Astrocyte (in vitro differentiated cells and primary cell): ENCODE data around the gene TRIP12. TPM values are rescaled to one million over a fixed set of nuclear protein-coding genes. Genes with fewer than 3 reads are reported as not detected.
A peak's percentile ranks its signal among the peaks of the same experiment; 100 is the strongest.

ENCODE experiments used
- DNase-seq: peaks from one replicate; pipeline ENCODE4 v3.0.0-alpha.2; 2010; ENCODE audit warnings: low read depth
- FAIRE-seq: peaks from 2 replicates; lab custom pipeline; 2011; peaks lifted over from hg19 to GRCh38; lab: Jason Lieb, UNC
- H2AFZ ChIP-seq: 2 replicates; pipeline ENCODE4 v1.6.0; 2012; ENCODE audit warnings: low read depth, low read length, inconsistent platforms
- H3K27ac ChIP-seq: 2 replicates; pipeline ENCODE4 v1.5.1; 2011; ENCODE audit warnings: low read depth, low read length, inconsistent platforms
- H3K27me3 ChIP-seq: 2 replicates; pipeline ENCODE4 v1.6.0; 2011; ENCODE audit warnings: low read length, inconsistent platforms; ENCODE audit not compliant: insufficient read depth
- H3K36me3 ChIP-seq: 2 replicates; pipeline ENCODE4 v1.5.1; 2011; ENCODE audit warnings: low read length, inconsistent platforms; ENCODE audit not compliant: insufficient read depth
- H3K4me1 ChIP-seq: 2 replicates; pipeline ENCODE4 v1.5.1; 2011; ENCODE audit warnings: low read length, inconsistent platforms; ENCODE audit not compliant: insufficient read depth
- H3K4me2 ChIP-seq: 2 replicates; pipeline ENCODE4 v1.6.0; 2012; ENCODE audit warnings: low read length, inconsistent platforms
- H3K4me3 ChIP-seq: 2 replicates; pipeline ENCODE4 v1.5.1; 2011; ENCODE audit warnings: low read depth, mild to moderate bottlenecking, low read length, inconsistent platforms; ENCODE audit not compliant: insufficient read depth
- H3K79me2 ChIP-seq: 2 replicates; pipeline ENCODE4 v1.6.0; 2012; ENCODE audit warnings: mild to moderate bottlenecking, low read length, inconsistent platforms; ENCODE audit not compliant: insufficient read depth
- H3K9ac ChIP-seq: 2 replicates; pipeline ENCODE4 v1.6.0; 2012; ENCODE audit warnings: mild to moderate bottlenecking, low read length, inconsistent platforms
- H3K9me3 ChIP-seq: 2 replicates; pipeline ENCODE4 v1.5.1; 2012; ENCODE audit warnings: low read depth, mild to moderate bottlenecking, low read length, inconsistent platforms; ENCODE audit not compliant: insufficient read depth
- H4K20me1 ChIP-seq: 2 replicates; pipeline ENCODE4 v1.6.0; 2012; ENCODE audit warnings: low read length, inconsistent platforms; ENCODE audit not compliant: insufficient read depth
- H3K27ac Mint-ChIP-seq: one replicate; pipeline ENCODE4 v1.8.0; 2021; ENCODE audit warnings: mild to moderate bottlenecking, mixed read lengths; ENCODE audit not compliant: unreplicated experiment
- H3K27me3 Mint-ChIP-seq: one replicate; pipeline ENCODE4 v1.8.0; 2021; ENCODE audit warnings: low read depth, mixed read lengths; ENCODE audit not compliant: unreplicated experiment
- H3K36me3 Mint-ChIP-seq: one replicate; pipeline ENCODE4 v1.8.0; 2021; ENCODE audit warnings: low read depth, mixed read lengths; ENCODE audit not compliant: unreplicated experiment
- H3K4me1 Mint-ChIP-seq: one replicate; pipeline ENCODE4 v1.8.0; 2021; ENCODE audit warnings: low read depth, mixed read lengths; ENCODE audit not compliant: unreplicated experiment
- H3K4me3 Mint-ChIP-seq: one replicate; pipeline ENCODE4 v1.8.0; 2021; ENCODE audit warnings: mild to moderate bottlenecking, moderate library complexity, mixed read lengths; ENCODE audit not compliant: unreplicated experiment
- H3K9me3 Mint-ChIP-seq: one replicate; pipeline ENCODE4 v1.8.0; 2021; ENCODE audit warnings: mild to moderate bottlenecking, mixed read lengths; ENCODE audit not compliant: unreplicated experiment
- CTCF ChIP-seq: IDR thresholded peaks from 2 replicates; pipeline ENCODE4 v1.5.1; 2011; ENCODE audit warnings: low read depth, mild to moderate bottlenecking, inconsistent platforms, low read length, moderate library complexity; ENCODE audit not compliant: insufficient read depth
- EZH2 ChIP-seq: IDR thresholded peaks from 2 replicates; pipeline ENCODE4 v1.6.1; 2012; ENCODE audit warnings: mild to moderate bottlenecking, low read length, inconsistent platforms; ENCODE audit not compliant: insufficient read depth
- total RNA-seq: library from RNA; stranded (reverse); gene quantifications from 2 replicates; pipeline ENCODE4 v1.2.1, GENCODE V29; 2021

TRIP12 gene
- total RNA-seq, 1 donor from 2014 or later: 379 TPM

- peak; percentile 13 for FAIRE-seq
Measured at GRCh38 chr2:229910832-229911412, 10.9 kb downstream of the TRIP12 start.

DNA sequence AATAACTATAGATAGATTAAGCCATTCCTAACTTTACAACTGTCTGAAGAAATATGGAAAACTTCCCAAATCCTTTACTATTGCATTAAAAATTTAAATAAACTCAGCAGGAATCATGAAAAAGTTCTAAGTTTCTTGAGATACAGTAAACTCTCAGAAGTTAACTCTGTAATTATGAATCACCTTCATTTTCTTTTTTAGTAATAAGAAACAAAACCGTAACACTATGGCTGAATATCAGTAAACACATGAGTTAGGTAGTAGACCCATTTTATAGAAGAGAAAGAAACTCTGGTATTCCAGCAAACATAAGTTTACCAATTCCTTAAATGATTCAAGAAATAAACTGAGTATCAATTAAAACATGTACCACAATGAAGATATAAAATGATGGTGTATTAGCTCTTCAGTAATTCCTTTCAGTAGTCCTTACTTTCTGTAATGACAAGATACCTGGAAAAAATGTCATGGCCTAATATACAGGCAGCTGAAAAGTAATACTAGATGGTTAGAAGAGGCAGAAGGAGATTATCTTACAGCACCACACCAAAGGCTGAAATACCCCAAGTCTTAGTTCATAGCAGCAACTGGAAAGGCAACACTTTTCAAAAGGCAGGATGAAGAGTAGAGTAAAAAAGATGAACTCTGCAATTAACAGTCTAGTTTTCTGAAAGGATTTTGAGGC is 11.5 kb downstream of the TRIP12 start:
- H3K27ac ChIP-seq: no peak overlapping the region
- FAIRE-seq (no peak), DNase-seq (no peak)
- peaks cover 89% of the 10 kb centered on the region for H4K20me1 ChIP-seq
- H3K79me2 ChIP-seq: peaks cover 99% of the 10 kb centered on the region
- no peaks in the 10 kb centered on the region for H3K4me1 ChIP-seq
- H3K27me3 Mint-ChIP-seq: no peaks in the 10 kb centered on the region
- H2AFZ ChIP-seq: no peak overlapping the region
- H3K4me2 ChIP-seq: no peak overlapping the region
- no peaks in the 10 kb centered on the region for H3K9me3 Mint-ChIP-seq
- H3K4me3 ChIP-seq: no peak overlapping the region
- H3K4me1 Mint-ChIP-seq: peaks cover 35% of the 10 kb centered on the region
- H3K9me3 ChIP-seq: no peaks in the 10 kb centered on the region
- no peaks in the 10 kb centered on the region for H3K27me3 ChIP-seq
- H3K27ac Mint-ChIP-seq: peak overlapping the region; percentile 28
- H3K9ac ChIP-seq: no peak overlapping the region
- H3K36me3 Mint-ChIP-seq: peaks cover 9% of the 10 kb centered on the region
- TF ChIP-seq EZH2 (no peak), CTCF (no peak)
- no peak overlapping the region for H3K4me3 Mint-ChIP-seq
- peaks cover 2% of the 10 kb centered on the region for H3K36me3 ChIP-seq

More at GRCh38 chr2:229910832-229911412, 10.9 kb downstream of the TRIP12 start:
- H3K27ac ChIP-seq: no peak overlapping the region
- TF ChIP-seq CTCF (no peak), EZH2 (no peak)
- H3K4me2 ChIP-seq: no peak overlapping the region
- H3K9ac ChIP-seq: no peak overlapping the region
- H3K36me3 ChIP-seq: peaks cover 2% of the 10 kb centered on the region
- Mint-ChIP-seq H3K4me1 (peaks cover 33% of the 10 kb centered on the region), H3K36me3 (peaks cover 9% of the 10 kb centered on the region), H3K27ac (peak overlapping the region; percentile 28), H3K9me3 (no peaks in the 10 kb centered on the region), H3K27me3 (no peaks in the 10 kb centered on the region), H3K4me3 (no peak overlapping the region)
- peaks cover 89% of the 10 kb centered on the region for H4K20me1 ChIP-seq
- peaks cover 99% of the 10 kb centered on the region for H3K79me2 ChIP-seq
- no peak overlapping the region for H2AFZ ChIP-seq
- H3K4me1 ChIP-seq: no peaks in the 10 kb centered on the region
- DNase-seq: no peak
- H3K27me3 ChIP-seq: no peaks in the 10 kb centered on the region
- H3K4me3 ChIP-seq: no peak overlapping the region
- no peaks in the 10 kb centered on the region for H3K9me3 ChIP-seq

GRCh38 chr2:229909090-229909489 is 12.7 kb downstream of the TRIP12 start:
- Histone ChIP-seq H3K4me1 (no peaks in the 10 kb centered on the region), H3K4me3 (no peak overlapping the region), H3K79me2 (peaks cover 99% of the 10 kb centered on the region), H3K36me3 (peaks cover 2% of the 10 kb centered on the region), H3K9me3 (no peaks in the 10 kb centered on the region), H3K4me2 (no peak overlapping the region), H3K27me3 (no peaks in the 10 kb centered on the region), H4K20me1 (peaks cover 88% of the 10 kb centered on the region), H2AFZ (no peak overlapping the region), H3K9ac (no peak overlapping the region), H3K27ac (no peak overlapping the region)
- Mint-ChIP-seq H3K9me3 (no peaks in the 10 kb centered on the region), H3K4me1 (peaks cover 31% of the 10 kb centered on the region), H3K27me3 (no peaks in the 10 kb centered on the region), H3K4me3 (no peak overlapping the region), H3K36me3 (peaks cover 9% of the 10 kb centered on the region), H3K27ac (no peak overlapping the region)
- FAIRE-seq (no peak), DNase-seq (no peak)
- TF ChIP-seq EZH2 (no peak), CTCF (no peak)
